Activated CD8-positive, alpha-beta memory T cell treated with anti-CD3 and anti-CD28 coated beads for 36 hours (primary cell): Measurements from ENCODE around the gene EED. TPM values are rescaled to one million over a fixed set of nuclear protein-coding genes. Genes with fewer than 3 reads are reported as not detected.

Source experiments
- CTCF ChIA-PET: fragments of 350-600 bp; sonication (Branson Sonifier 250); formaldehyde crosslinking; loops from one replicate; lab custom pipeline; 2021; ENCODE audit warnings: antibody characterized with exemption; lab: Charles Lee
- POLR2A ChIA-PET: fragments of 350-600 bp; sonication (Branson Sonifier 250); formaldehyde crosslinking; loops from one replicate; lab custom pipeline; 2021; ENCODE audit warnings: antibody characterized with exemption; lab: Charles Lee
- total RNA-seq, 2 experiments: library from RNA; stranded (reverse); gene quantifications; one replicate each; pipeline ENCODE4 v1.2.3, GENCODE V29; 2021

EED gene, protein sequence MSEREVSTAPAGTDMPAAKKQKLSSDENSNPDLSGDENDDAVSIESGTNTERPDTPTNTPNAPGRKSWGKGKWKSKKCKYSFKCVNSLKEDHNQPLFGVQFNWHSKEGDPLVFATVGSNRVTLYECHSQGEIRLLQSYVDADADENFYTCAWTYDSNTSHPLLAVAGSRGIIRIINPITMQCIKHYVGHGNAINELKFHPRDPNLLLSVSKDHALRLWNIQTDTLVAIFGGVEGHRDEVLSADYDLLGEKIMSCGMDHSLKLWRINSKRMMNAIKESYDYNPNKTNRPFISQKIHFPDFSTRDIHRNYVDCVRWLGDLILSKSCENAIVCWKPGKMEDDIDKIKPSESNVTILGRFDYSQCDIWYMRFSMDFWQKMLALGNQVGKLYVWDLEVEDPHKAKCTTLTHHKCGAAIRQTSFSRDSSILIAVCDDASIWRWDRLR
- 100 to 1,000 TPM; 173 TPM for total RNA-seq

GRCh38 chr11:86244522-86245368 is at the start of gene EED:
TSS of gene EED (plus strand) at chr11:86244753. CDS start at chr11:86245230, 477 bp downstream.
- ChIA-PET CTCF (interaction anchor here (1.4 kb wide), 1 partner anchor 23 kb away, joined by 3 read pairs; no protein-coding TSS in a partner anchor), POLR2A (interaction anchor here (0.6 to 1.6 kb wide), 8 partner anchors 11 to 348 kb away, joined by 3 to 7 read pairs (median 3); no protein-coding TSS in a partner anchor)

GRCh38 chr11:86194998-86195397 is 49.6 kb upstream of the EED start:
- POLR2A ChIA-PET = no interaction called here

DNA sequence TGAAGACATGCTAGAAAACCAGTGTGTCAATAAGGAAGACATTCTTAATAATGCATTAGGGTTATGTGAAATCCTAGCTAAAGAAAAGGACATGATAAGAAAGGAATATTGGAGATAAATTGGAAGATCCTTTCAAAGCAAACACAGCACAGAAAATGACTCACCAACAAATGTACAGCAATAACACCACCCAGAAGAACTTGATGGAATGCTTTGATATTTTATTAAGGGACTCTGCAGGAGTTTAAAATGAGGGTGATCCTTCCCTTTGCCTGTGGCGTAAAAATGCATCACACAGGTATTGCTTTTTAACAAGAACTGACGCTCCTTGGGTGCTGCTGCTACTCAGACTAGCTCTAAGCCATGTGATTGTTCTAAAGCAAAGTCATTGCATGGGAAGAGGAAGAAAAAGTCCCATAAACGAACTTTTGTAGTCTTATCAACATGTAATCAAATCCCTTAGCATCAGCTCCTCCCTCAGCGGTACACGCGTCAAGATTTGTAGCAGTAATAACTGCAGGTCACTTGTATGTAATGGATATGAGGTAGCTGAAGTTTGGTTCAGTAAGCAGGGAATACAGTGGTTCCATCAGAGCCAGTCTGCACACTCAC is 48.4 kb upstream of the EED start:
- ChIA-PET CTCF (interaction anchor here (1.0 to 1.2 kb wide), 2 partner anchors 127 to 155 kb away, joined by 3 read pairs; partner anchors contain the start of gene PICALM), POLR2A (interaction anchor here (0.6 kb wide), 1 partner anchor 146 kb away, joined by 3 read pairs; no protein-coding TSS in a partner anchor)

More at GRCh38 chr11:86194998-86195397, 49.6 kb upstream of the EED start:
- CTCF ChIA-PET = interaction anchor here (1.2 kb wide), 1 partner anchor 154 kb away, joined by 3 read pairs; no protein-coding TSS in a partner anchor

- POLR2A ChIA-PET = interaction anchor here (0.6 kb wide), 1 partner anchor 147 kb away, joined by 3 read pairs; no protein-coding TSS in a partner anchor
- CTCF ChIA-PET = interaction anchor here (1.0 kb wide), 1 partner anchor 127 kb away, joined by 3 read pairs; the partner anchor contains the start of gene PICALM
These were observed 47.6 kb upstream of the EED start for GRCh38 chr11:86196913-86197312.

DNA sequence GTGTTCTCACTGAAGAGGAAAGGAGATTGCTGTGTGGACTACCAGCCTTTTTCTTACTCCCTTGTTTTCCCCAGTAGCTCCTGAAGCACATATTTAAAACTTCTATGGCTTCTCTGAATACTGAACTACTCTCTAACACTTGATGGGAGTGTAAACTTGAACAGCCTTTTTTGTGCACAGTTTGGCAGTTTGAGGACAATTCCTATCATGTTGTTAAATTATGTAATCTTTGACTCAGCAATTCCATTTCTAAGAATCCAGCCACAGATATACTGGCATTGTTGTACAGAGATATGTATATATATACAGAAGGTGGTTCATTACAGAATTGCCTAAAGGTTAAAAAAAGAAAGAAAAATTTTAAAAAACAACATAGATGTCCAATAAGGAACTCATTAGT is 47.1 kb upstream of the EED start:
- POLR2A ChIA-PET = no interaction called here

GRCh38 chr11:86198139-86198538 is 46.4 kb upstream of the EED start:
- POLR2A ChIA-PET = no interaction called here
- CTCF ChIA-PET = no interaction called here

More for the DNA sequence above, 47.1 kb upstream of the EED start:
- CTCF ChIA-PET = no interaction called here

DNA sequence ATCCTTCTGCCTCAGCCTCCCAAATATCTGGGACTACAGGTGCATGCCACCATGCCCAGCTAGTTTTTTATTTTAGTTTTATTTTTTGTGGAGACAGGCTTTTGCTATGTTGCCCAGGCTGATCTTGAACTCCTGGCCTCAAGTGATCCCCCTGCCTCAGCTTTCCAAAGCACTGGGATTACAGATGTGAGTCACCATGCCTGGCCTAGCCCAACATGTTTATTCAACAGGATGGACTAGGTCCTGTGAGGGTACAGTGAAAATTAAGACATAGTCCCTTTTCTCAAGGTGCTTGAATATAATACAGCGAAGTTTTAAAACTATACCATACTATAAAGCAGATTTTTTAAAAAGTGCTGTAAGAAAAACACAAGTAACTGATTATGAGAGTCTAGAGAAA is 45.2 kb upstream of the EED start:
- ChIA-PET POLR2A (no interaction called here), CTCF (no interaction called here)

- ChIA-PET POLR2A (interaction anchor here (0.6 to 1.0 kb wide), 5 partner anchors 8 to 132 kb away, joined by 3 to 6 read pairs (median 4); no protein-coding TSS in a partner anchor), CTCF (interaction anchor here (0.7 to 1.8 kb wide), 5 partner anchors 8 to 160 kb away, joined by 3 to 5 read pairs (median 3); no protein-coding TSS in a partner anchor)
These were observed 43.1 kb upstream of the EED start for GRCh38 chr11:86201371-86201884.

GRCh38 chr11:86202013-86202336 is 42.6 kb upstream of the EED start:
- ChIA-PET POLR2A (interaction anchor here (0.7 to 1.0 kb wide), 4 partner anchors 9 to 87 kb away, joined by 3 to 4 read pairs (median 4); no protein-coding TSS in a partner anchor), CTCF (interaction anchor here (0.9 to 1.8 kb wide), 4 partner anchors 9 to 160 kb away, joined by 3 to 5 read pairs (median 3); no protein-coding TSS in a partner anchor)

DNA sequence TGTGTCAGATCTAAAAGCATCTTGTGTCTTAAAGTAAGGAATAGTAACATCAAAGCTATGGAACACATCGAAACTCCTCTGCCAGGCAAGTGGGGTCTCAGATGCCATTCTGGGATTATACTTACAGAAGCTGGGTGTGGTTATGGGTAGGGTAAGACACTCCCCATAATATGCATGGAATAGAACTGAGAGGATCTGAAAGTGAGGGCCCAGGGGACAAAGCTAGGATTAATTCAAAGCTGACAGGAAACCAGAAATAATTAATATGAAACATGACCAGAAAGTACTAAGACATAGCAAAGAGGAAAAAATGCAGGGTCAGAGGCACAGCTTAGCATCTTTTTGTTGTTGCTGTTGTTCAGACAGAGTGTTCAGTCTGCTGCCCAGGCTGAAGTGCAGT is 40.2 kb upstream of the EED start:
- ChIA-PET CTCF (interaction anchor here (0.6 to 0.9 kb wide), 3 partner anchors 11 to 139 kb away, joined by 3 to 4 read pairs (median 3); no protein-coding TSS in a partner anchor), POLR2A (no interaction called here)

DNA sequence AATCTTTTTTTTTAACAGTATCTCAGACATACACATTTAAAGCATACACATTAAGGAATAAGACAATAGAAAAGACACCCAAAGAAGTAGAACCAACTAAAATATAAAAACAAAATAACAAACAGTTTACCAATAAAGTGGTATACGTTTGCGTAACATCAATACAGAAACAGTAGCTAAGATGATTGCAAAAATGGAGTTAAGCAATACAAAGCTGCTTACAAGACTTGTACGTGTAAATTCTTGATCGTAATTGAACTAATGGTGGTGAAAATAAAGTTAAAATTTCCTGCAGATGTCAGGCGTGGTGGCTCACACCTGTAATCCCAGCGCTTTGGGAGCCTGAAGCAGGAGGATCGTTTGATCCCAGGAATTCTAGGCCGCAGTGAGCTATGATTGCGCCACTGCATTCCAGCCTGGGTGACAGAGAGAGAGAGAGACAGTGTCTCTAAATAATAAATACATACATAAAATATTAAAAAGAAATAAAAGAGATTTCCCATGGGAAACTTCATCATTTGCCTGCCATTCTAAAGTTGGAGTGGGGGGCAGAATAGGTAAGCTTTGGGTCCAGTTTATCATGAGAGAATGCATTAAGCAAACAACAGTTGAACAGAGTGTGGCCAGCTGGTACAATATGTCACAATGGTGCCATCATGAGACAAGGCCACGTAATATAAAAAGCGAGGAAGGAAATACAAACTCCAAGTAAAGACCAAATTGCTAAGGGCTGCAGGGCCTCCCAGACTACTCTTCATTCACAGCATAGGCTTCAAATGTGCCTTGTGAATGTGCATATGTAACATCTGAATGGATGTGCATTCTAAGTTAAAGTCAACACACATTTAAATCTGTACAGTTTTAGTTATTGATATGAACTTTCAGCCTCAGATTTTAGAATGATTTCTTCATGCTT is 38.9 kb upstream of the EED start:
- ChIA-PET POLR2A (no interaction called here), CTCF (no interaction called here)

DNA sequence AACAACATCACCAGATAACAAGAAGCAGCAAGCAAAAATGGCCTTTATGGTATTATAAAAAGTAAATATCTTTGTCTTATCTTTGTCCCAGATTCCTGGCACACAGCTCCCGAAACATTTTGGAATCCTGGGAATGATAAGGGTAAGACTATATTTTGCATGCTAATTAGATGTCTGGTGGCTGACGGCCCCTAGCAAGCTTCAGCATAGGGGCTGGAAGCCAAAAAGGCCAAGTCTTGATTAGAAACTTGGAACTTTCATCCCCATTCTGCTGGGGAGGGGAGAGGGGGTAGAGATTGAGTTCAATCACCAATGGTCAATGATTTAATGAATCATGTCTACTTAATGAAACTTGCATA is 38.2 kb upstream of the EED start:
- POLR2A ChIA-PET = interaction anchor here (0.6 kb wide), 1 partner anchor 85 kb away, joined by 5 read pairs; no protein-coding TSS in a partner anchor
- CTCF ChIA-PET = no interaction called here

- POLR2A ChIA-PET = no interaction called here
These were observed 37.1 kb upstream of the EED start for GRCh38 chr11:86207413-86207812.

DNA sequence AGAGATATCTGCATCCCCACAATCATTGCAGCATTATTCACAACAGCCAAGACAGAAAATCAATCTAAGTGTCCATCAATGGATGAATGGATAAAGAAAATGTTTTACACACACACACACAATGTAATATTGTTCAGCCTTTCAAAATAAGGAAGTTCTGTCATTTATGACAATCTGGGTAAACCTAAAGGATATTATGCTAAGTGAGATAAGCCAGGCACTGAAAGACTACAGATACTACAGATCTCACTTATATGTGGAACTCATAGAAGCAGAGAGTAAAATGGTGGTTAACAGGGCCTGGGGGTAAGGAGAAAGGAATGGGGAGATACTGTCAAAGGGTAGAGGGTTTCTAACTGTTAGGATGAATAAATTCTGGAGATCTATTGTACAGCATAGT is 36.0 kb upstream of the EED start:
- CTCF ChIA-PET = interaction anchor here (0.7 kb wide), 1 partner anchor 210 kb away, joined by 4 read pairs; no protein-coding TSS in a partner anchor
- POLR2A ChIA-PET = no interaction called here

More at GRCh38 chr11:86207413-86207812, 37.1 kb upstream of the EED start:
- CTCF ChIA-PET = interaction anchor here (0.6 to 0.7 kb wide), 2 partner anchors 54 to 161 kb away, joined by 3 read pairs; no protein-coding TSS in a partner anchor

DNA sequence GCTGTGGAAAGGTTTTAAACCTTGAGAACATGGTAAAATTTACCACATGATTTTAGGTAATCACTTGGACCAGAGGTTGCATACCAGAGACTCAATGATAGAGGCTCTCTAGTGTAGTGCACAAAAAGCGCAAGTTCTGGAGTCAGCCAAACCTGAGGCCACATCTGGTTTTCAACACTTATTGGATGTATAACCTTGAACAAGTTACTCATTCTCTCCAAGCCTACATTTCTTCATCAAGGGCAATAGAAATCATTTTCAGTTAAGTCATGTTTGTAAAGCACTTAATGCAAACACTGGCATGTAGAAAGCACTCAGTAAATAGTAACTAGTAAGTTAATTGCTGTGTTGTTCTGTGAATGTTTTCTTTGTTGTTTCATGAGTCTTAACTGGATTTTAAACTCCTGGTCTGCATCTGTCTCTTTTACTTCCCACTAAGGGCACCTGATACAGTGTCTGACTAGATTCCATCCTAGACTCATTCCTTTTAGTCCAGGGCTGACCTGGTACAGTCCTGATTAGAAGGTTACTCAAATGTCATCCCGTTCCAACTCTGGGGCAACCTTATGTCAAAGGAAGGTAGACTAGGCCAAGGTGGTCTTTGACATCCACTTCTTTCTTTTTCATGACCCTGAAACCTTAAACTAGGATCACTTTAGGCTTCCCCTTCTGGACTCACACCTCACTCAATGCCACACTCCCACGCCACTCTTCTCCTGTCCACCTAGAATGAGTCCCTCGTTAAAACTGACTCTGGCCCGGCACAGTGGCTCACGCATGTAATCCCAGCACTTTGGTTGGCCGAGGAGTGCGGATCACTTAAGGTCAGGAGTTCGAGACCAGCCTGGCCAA is 34.5 kb upstream of the EED start:
- ChIA-PET CTCF (interaction anchor here (1.2 kb wide), 1 partner anchor 9 kb away, joined by 4 read pairs; no protein-coding TSS in a partner anchor), POLR2A (interaction anchor here (0.6 kb wide), 1 partner anchor 81 kb away, joined by 3 read pairs; no protein-coding TSS in a partner anchor)

DNA sequence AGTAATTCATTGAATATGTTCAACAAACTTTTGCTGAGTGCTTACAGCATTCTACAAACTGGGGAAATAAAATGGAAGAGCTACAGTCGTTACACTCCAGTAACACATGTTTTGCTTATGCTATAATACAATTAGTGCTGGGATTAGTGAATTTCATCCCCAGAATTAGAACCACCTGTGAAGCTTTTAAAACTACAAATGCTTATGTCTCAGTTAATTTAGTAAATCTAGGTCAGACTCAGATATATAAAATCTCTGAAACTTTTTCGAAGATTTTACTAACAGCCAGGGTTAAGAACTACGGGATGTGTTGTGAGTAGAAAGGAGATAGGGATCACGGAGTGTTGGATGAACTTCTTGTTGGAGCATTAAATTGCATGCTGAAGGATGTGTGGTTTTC is 33.7 kb upstream of the EED start:
- ChIA-PET CTCF (interaction anchor here (1.2 kb wide), 2 partner anchors 10 to 92 kb away, joined by 4 read pairs; no protein-coding TSS in a partner anchor), POLR2A (interaction anchor here (0.6 to 1.3 kb wide), 3 partner anchors 29 to 81 kb away, joined by 3 to 5 read pairs (median 4); no protein-coding TSS in a partner anchor)
